Measurements from ENCODE around the gene TRAPPC8.

GRCh38 chr18:31942999-31943877 lies at the start of gene TRAPPC8:
- TF ChIP-seq CTCF (IDR thresholded peaks at IDR 0.05) (peak in 1 of 6 experiments; percentile 16), POLR2A (IDR thresholded peaks at IDR 0.05) (peak in 1 of 2 donors; percentile 77)

Measured in thyroid gland (tissue), 4 donors.